Prostate gland (tissue), 2 donors: ENCODE measurements around the gene FAM193B.

ENCODE experiments used
- POLR2A ChIP-seq: fragments of 450-650 bp; IDR thresholded peaks from one replicate; pipeline ENCODE4 v1.6.1; 2016; ENCODE audit warnings: antibody characterized with exemption, mild to moderate bottlenecking
- POLR2AphosphoS5 ChIP-seq: sonication (generic); formaldehyde crosslinking; IDR thresholded peaks from one replicate; pipeline ENCODE4 v1.6.1; 2017; ENCODE audit warnings: antibody characterized with exemption
- TF ChIP-seq, protein P1 (sequence below), 4 experiments: fragments of 200-600 bp in 2 of 4; fragments of 450-650 bp in 2 of 4; sonication (generic) in 2 of 4; IDR thresholded peaks; 1 replicate in 3 of 4; 2 replicates in 1 of 4; pipeline ENCODE4 v1.5.1; 2016 to 2019; ENCODE audit warnings: antibody characterized with exemption in 4 of 4, mild to moderate bottlenecking in 2 of 4, moderate library complexity in 2 of 4

DNA sequence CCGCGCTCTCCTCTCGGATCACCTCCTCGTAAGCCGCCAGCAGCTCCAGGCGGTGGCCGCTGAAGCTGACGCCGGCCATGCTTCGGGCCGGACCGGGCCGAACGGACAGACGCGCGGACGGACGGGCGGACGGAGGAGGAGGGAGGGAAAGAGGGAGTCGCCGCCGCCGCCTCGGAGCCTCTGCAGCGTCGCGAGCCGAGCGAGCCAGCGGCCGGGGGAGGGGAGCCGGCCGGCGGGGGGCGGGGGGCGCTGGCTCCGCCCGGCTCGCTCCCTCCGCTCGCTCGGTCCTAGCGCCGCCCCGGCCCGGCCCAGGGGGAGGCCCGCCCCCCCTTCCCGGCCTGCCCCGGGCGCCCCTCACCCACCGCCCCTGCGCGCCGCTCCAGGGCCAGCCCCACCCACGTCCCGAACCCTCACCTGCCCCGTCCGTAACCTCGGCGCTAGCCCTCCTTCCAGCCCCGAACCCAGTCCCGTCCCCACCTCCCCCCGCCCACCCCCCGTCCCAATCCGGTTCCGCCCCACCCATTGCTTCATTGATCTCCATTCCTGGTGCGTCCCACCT, 80.8 kb downstream of the FAM193B start, which contains the start of gene DBN1:
- TF ChIP-seq, protein P1, sequence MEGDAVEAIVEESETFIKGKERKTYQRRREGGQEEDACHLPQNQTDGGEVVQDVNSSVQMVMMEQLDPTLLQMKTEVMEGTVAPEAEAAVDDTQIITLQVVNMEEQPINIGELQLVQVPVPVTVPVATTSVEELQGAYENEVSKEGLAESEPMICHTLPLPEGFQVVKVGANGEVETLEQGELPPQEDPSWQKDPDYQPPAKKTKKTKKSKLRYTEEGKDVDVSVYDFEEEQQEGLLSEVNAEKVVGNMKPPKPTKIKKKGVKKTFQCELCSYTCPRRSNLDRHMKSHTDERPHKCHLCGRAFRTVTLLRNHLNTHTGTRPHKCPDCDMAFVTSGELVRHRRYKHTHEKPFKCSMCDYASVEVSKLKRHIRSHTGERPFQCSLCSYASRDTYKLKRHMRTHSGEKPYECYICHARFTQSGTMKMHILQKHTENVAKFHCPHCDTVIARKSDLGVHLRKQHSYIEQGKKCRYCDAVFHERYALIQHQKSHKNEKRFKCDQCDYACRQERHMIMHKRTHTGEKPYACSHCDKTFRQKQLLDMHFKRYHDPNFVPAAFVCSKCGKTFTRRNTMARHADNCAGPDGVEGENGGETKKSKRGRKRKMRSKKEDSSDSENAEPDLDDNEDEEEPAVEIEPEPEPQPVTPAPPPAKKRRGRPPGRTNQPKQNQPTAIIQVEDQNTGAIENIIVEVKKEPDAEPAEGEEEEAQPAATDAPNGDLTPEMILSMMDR (IDR thresholded peaks at IDR 0.05), result no peak
- TF ChIP-seq POLR2A, result peak; percentile 36
- TF ChIP-seq POLR2AphosphoS5, result peak; percentile 3
